ENCODE results near the gene SFXN1. TPM values are rescaled to one million over a fixed set of nuclear protein-coding genes. Genes with fewer than 3 reads are reported as not detected.
A peak's percentile ranks its signal among the peaks of the same experiment; 100 is the strongest.

The SFXN1 gene
- total and polyA plus RNA-seq, 2 donors from 2014 or later = 33.4 to 35.4 TPM

DNA sequence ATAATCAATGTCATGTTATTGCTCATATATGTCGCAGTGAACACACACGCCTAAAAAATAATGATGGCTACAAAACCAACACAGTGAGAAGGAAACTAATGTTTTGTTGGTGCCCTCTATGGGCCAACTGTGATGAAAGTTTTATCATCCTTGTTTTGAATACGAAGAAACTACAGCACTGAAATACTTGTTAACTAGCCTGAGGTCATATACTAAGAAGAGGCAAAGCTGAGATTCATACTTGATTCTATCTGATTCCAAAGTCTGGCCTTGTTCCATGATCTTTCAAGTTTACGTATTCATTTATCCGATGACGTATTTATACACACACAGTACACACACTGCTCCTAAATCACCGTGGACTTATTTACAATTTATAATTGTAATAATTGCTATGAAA, 18.2 kb upstream of the SFXN1 start:
- intact Hi-C loops (cut with DNase I) = no loop called here
- Histone ChIP-seq H3K9me3 (ENCODE audit: control insufficient read depth in 2 of 3, insufficient read depth in 1 of 3, low read length in 3 of 3) (no peaks in the 10 kb centered on the region), H3K27me3 (ENCODE audit: control insufficient read depth, insufficient read depth, low read length) (no peaks in the 10 kb centered on the region), H3K9ac (ENCODE audit: low read length in 3 of 3) (no peak overlapping the region), H3K4me3 (ENCODE audit: low read length in 3 of 3) (no peak overlapping the region), H3K36me3 (ENCODE audit: control insufficient read depth in 2 of 3, insufficient read depth in 3 of 3, low read length in 3 of 3) (no peaks in the 10 kb centered on the region), H3K27ac (ENCODE audit: low read depth in 2 of 2, low read length in 2 of 2) (no peak overlapping the region), H3K4me1 (ENCODE audit: control insufficient read depth in 2 of 3, insufficient read depth in 2 of 3, low read depth in 1 of 3, low read length in 3 of 3) (no peaks in the 10 kb centered on the region)
- DNase-seq (peak in 2 of 5 donors; percentile 13 to 45), FAIRE-seq (peak; percentile 25)
- TF ChIP-seq, protein P1, sequence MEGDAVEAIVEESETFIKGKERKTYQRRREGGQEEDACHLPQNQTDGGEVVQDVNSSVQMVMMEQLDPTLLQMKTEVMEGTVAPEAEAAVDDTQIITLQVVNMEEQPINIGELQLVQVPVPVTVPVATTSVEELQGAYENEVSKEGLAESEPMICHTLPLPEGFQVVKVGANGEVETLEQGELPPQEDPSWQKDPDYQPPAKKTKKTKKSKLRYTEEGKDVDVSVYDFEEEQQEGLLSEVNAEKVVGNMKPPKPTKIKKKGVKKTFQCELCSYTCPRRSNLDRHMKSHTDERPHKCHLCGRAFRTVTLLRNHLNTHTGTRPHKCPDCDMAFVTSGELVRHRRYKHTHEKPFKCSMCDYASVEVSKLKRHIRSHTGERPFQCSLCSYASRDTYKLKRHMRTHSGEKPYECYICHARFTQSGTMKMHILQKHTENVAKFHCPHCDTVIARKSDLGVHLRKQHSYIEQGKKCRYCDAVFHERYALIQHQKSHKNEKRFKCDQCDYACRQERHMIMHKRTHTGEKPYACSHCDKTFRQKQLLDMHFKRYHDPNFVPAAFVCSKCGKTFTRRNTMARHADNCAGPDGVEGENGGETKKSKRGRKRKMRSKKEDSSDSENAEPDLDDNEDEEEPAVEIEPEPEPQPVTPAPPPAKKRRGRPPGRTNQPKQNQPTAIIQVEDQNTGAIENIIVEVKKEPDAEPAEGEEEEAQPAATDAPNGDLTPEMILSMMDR (IDR thresholded peaks at IDR 0.05; ENCODE audit: borderline replicate concordance, extremely low read depth, insufficient read depth) = peak; percentile 36

GRCh38 chr5:175460552-175460951, 17.8 kb upstream of the SFXN1 start:
- Histone ChIP-seq H3K36me3 (ENCODE audit: control insufficient read depth in 2 of 3, insufficient read depth in 3 of 3, low read length in 3 of 3) (no peaks in the 10 kb centered on the region), H3K9me3 (ENCODE audit: control insufficient read depth in 2 of 3, insufficient read depth in 1 of 3, low read length in 3 of 3) (no peaks in the 10 kb centered on the region), H3K27me3 (ENCODE audit: control insufficient read depth, insufficient read depth, low read length) (no peaks in the 10 kb centered on the region), H3K4me1 (ENCODE audit: control insufficient read depth in 2 of 3, insufficient read depth in 2 of 3, low read depth in 1 of 3, low read length in 3 of 3) (no peaks in the 10 kb centered on the region), H3K9ac (ENCODE audit: low read length in 3 of 3) (no peak overlapping the region), H3K4me3 (ENCODE audit: low read length in 3 of 3) (no peak overlapping the region), H3K27ac (ENCODE audit: low read depth in 2 of 2, low read length in 2 of 2) (no peak overlapping the region)
- TF ChIP-seq, protein P1 (IDR thresholded peaks at IDR 0.05; ENCODE audit: borderline replicate concordance, extremely low read depth, insufficient read depth) = no peak
- DNase-seq = no peak
- no peak for FAIRE-seq
- intact Hi-C loops (cut with DNase I) = no loop called here

- Histone ChIP-seq H3K36me3 (ENCODE audit: control insufficient read depth in 2 of 3, insufficient read depth in 3 of 3, low read length in 3 of 3) (no peaks in the 10 kb centered on the region), H3K9me3 (ENCODE audit: control insufficient read depth in 2 of 3, insufficient read depth in 1 of 3, low read length in 3 of 3) (no peaks in the 10 kb centered on the region), H3K4me3 (ENCODE audit: low read length in 3 of 3) (no peak overlapping the region), H3K27ac (ENCODE audit: low read depth in 2 of 2, low read length in 2 of 2) (no peak overlapping the region), H3K4me1 (ENCODE audit: control insufficient read depth in 2 of 3, insufficient read depth in 2 of 3, low read depth in 1 of 3, low read length in 3 of 3) (no peaks in the 10 kb centered on the region), H3K27me3 (ENCODE audit: control insufficient read depth, insufficient read depth, low read length) (no peaks in the 10 kb centered on the region), H3K9ac (ENCODE audit: low read length in 3 of 3) (no peak overlapping the region)
- DNase-seq (no peak), FAIRE-seq (no peak)
- TF ChIP-seq, protein P1 (IDR thresholded peaks at IDR 0.05; ENCODE audit: borderline replicate concordance, extremely low read depth, insufficient read depth) = no peak
- intact Hi-C loops (cut with DNase I) = no loop called here
These were observed 17.0 kb upstream of the SFXN1 start for GRCh38 chr5:175461370-175461769.

- no peak for DNase-seq
- no peaks in the 10 kb centered on the region for H3K9me3 ChIP-seq (ENCODE audit: control insufficient read depth in 2 of 3, insufficient read depth in 1 of 3, low read length in 3 of 3)
- H3K9ac ChIP-seq (ENCODE audit: low read length in 3 of 3) = no peak overlapping the region
- TF ChIP-seq, protein P1 (IDR thresholded peaks at IDR 0.05; ENCODE audit: borderline replicate concordance, extremely low read depth, insufficient read depth) = no peak
- intact Hi-C loops (cut with DNase I) = no loop called here
- H3K4me3 ChIP-seq (ENCODE audit: low read length in 3 of 3) = no peak overlapping the region
- H3K4me1 ChIP-seq (ENCODE audit: control insufficient read depth in 2 of 3, insufficient read depth in 2 of 3, low read depth in 1 of 3, low read length in 3 of 3) = no peaks in the 10 kb centered on the region
- H3K36me3 ChIP-seq (ENCODE audit: control insufficient read depth in 2 of 3, insufficient read depth in 3 of 3, low read length in 3 of 3) = no peaks in the 10 kb centered on the region
- no peak for FAIRE-seq
- H3K27ac ChIP-seq (ENCODE audit: low read depth in 2 of 2, low read length in 2 of 2) = no peak overlapping the region
- H3K27me3 ChIP-seq (ENCODE audit: control insufficient read depth, insufficient read depth, low read length) = no peaks in the 10 kb centered on the region
These were observed 14.7 kb upstream of the SFXN1 start for GRCh38 chr5:175463641-175464040.
